ENCODE measurements around the gene MAPK11.

DNA sequence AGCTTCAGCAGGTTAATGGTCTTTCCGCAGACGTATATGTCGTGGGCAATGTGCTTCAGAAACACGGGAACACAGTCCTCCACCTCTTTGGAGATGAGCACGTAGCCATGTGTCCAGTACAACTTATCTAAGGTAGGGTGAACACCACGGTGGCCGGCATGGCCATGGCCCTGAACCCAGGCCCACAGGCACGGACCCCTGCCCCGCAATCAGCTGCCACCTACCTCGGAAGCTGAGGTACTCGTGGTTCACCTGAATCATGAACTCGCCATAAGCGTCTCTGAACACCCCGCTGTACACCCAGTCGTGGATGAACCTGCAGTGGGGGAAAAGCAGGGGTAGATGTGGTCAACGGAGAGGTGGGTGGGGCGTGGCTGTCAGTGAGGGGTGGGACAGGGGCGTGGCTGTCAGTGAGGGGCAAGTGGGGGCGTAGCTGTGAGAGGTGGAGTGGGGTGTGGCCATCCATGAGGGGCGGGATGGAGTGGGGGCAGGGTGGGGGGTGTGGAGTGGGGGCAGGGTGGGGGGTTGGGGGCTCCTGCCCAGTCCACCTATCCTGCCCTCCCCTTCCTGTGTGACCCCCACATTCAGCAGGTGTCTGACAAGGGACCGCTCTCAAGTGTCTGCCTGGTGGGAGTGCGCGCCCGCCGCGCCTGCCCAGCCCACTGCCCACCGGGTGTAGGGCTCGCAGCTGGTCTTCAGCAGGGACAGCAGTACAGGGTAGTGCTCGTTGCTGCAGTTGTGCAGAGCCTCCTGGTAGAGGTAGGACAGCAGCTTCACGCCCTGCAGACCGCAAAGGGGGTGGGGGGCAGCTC, 43.9 kb downstream of the MAPK11 start:
- TF ChIP-seq POLR2A (IDR thresholded peaks at IDR 0.05; ENCODE audit: low read length) (no peak), GATA1 (IDR thresholded peaks at IDR 0.05; ENCODE audit: low read depth, low read length) (no peak)
